SK-N-SH (cell line): ENCODE results near the gene CCNC. TPM values are rescaled to one million over a fixed set of nuclear protein-coding genes. Genes with fewer than 3 reads are reported as not detected.

ENCODE experiments used
- CTCF ChIA-PET: fragments of 300-600, 350-600 bp; formaldehyde crosslinking; extraction: SDS; loops from one replicate; lab custom pipeline; 2021; lab: Yijun Ruan, JAX
- POLR2A ChIA-PET: fragments of 350-600 bp; sonication (Branson Sonifier 250); formaldehyde crosslinking; extraction: SDS; loops from one replicate; lab custom pipeline; 2020; ENCODE audit warnings: antibody characterized with exemption, inconsistent platforms; lab: Yijun Ruan, JAX
- DNase-seq: peaks from one replicate; pipeline ENCODE4 v3.0.0; 2012
- H2AFZ ChIP-seq: fragments of 200-600 bp; sonication (generic); 2 replicates; pipeline ENCODE4 v1.8.1; 2016; ENCODE audit warnings: antibody characterized with exemption, mild to moderate bottlenecking, low read depth
- H3F3A ChIP-seq: fragments of 200-600 bp; sonication (generic); replicated peaks from 2 replicates; pipeline ENCODE3; 2016; ENCODE audit warnings: antibody characterized with exemption, mild to moderate bottlenecking; ENCODE audit not compliant: insufficient read depth
- H3K27ac ChIP-seq, 2 experiments: fragments of 200-500 bp in 1 of 2; fragments of 200-600 bp in 1 of 2; sonication (Bioruptor generic) in 1 of 2; sonication (generic), shearing (Covaris generic) in 1 of 2; 2 replicates each; pipeline versions ENCODE4 v1.5.1 to v1.6.1; 2014 to 2016; ENCODE audit warnings: low read depth in 2 of 2, inconsistent platforms in 1 of 2, low read length in 1 of 2, mild to moderate bottlenecking in 1 of 2, mixed read lengths in 1 of 2
- H3K27me3 ChIP-seq: fragments of 200-600 bp; sonication (generic), shearing (Covaris generic); 2 replicates; pipeline ENCODE4 v1.6.1; 2016; ENCODE audit warnings: mixed run types; ENCODE audit not compliant: insufficient read depth
- H3K36me3 ChIP-seq, 2 experiments: fragments of 200-500 bp in 1 of 2; fragments of 200-600 bp in 1 of 2; sonication (Bioruptor generic) in 1 of 2; sonication (generic) in 1 of 2; replicated peaks in 1 of 2; 2 replicates each; pipeline versions ENCODE3 to v1.5.1; 2014 to 2016; ENCODE audit warnings: low read length in 1 of 2, mild to moderate bottlenecking in 1 of 2; ENCODE audit not compliant: insufficient read depth in 2 of 2, control insufficient read depth in 1 of 2
- H3K4me1 ChIP-seq, 2 experiments: fragments of 200-500 bp in 1 of 2; fragments of 200-600 bp in 1 of 2; sonication (Bioruptor generic) in 1 of 2; sonication (generic), shearing (Covaris generic) in 1 of 2; 2 replicates each; pipeline versions ENCODE4 v1.5.1 to v1.6.1; 2014 to 2016; ENCODE audit warnings: low read depth in 1 of 2, low read length in 1 of 2, mixed run types in 1 of 2; ENCODE audit not compliant: insufficient read depth in 2 of 2, control insufficient read depth in 1 of 2
- H3K4me2 ChIP-seq: fragments of 200-600 bp; sonication (generic), shearing (Covaris generic); 2 replicates; pipeline ENCODE4 v1.6.1; 2017; ENCODE audit warnings: mixed run types
- H3K4me3 ChIP-seq, 2 experiments: fragments of 200-500 bp in 1 of 2; fragments of 200-600 bp in 1 of 2; sonication (Bioruptor generic) in 1 of 2; sonication (generic), shearing (Covaris generic) in 1 of 2; 2 replicates each; pipeline versions ENCODE4 v1.5.1 to v1.8.1; 2014 to 2016; ENCODE audit warnings: low read depth in 2 of 2, inconsistent platforms in 1 of 2, low read length in 1 of 2, mild to moderate bottlenecking in 1 of 2, mixed read lengths in 1 of 2, moderate library complexity in 1 of 2
- H3K79me2 ChIP-seq: fragments of 200-600 bp; sonication (generic); 2 replicates; pipeline ENCODE4 v1.8.1; 2017; ENCODE audit warnings: mild to moderate bottlenecking; ENCODE audit not compliant: insufficient read depth
- H3K9ac ChIP-seq: fragments of 200-600 bp; sonication (generic); 2 replicates; pipeline ENCODE4 v1.6.1; 2017; ENCODE audit warnings: mixed run types
- H3K9me2 ChIP-seq: fragments of 200-600 bp; sonication (generic); 2 replicates; pipeline ENCODE4 v1.6.1; 2017; ENCODE audit warnings: mixed run types
- H3K9me3 ChIP-seq: fragments of 200-600 bp; sonication (generic); 2 replicates; pipeline ENCODE4 v1.6.1; 2017; ENCODE audit warnings: mixed run types, mild to moderate bottlenecking, moderate library complexity
- H4K20me1 ChIP-seq: fragments of 200-600 bp; sonication (generic); 2 replicates; pipeline ENCODE4 v1.6.1; 2017; ENCODE audit warnings: mild to moderate bottlenecking, mixed run types; ENCODE audit not compliant: insufficient read depth
- CHD2 ChIP-seq: fragments of 150-350 bp; IDR thresholded peaks from 2 replicates; pipeline ENCODE4 v1.6.1; 2018; ENCODE audit warnings: low read length; ENCODE audit not compliant: partially characterized antibody
- ELF1 ChIP-seq: IDR thresholded peaks from 2 replicates; pipeline ENCODE4 v1.4.0; 2012
- EP300 ChIP-seq, 2 experiments: IDR thresholded peaks; 2 replicates each; pipeline versions ENCODE4 v1.4.0 to v1.6.1; 2012; ENCODE audit warnings: borderline replicate concordance in 1 of 2, low read depth in 1 of 2, low read length in 1 of 2
- EZH2phosphoT487 ChIP-seq: fragments of 200-600 bp; sonication (generic); IDR thresholded peaks from 2 replicates; pipeline ENCODE4 v1.6.1; 2017; ENCODE audit warnings: low read depth, mixed run types, mild to moderate bottlenecking, antibody characterized with exemption, moderate library complexity, borderline replicate concordance
- FOSL2 ChIP-seq: IDR thresholded peaks from 2 replicates; pipeline ENCODE4 v1.4.0; 2012; ENCODE audit warnings: low read depth, mild to moderate bottlenecking, moderate library complexity, borderline replicate concordance
- GATA2 ChIP-seq: sonication (generic); formaldehyde crosslinking; IDR thresholded peaks from 2 replicates; pipeline ENCODE4 v1.5.0; 2020; ENCODE audit warnings: mild to moderate bottlenecking, missing genetic modification reagents
- MEF2A ChIP-seq: IDR thresholded peaks from 2 replicates; pipeline ENCODE4 v1.4.0; 2012; ENCODE audit warnings: low read depth, borderline replicate concordance
- RAD21 ChIP-seq: IDR thresholded peaks from 2 replicates; pipeline ENCODE4 v1.6.1; 2012; ENCODE audit warnings: mild to moderate bottlenecking, low read length
- RCOR1 ChIP-seq: fragments of 150-350 bp; IDR thresholded peaks from 2 replicates; pipeline ENCODE4 v1.6.1; 2017; ENCODE audit warnings: antibody characterized with exemption, low read length
- RXRA ChIP-seq: IDR thresholded peaks from 2 replicates; pipeline ENCODE4 v1.4.0; 2012; ENCODE audit warnings: low read depth, mild to moderate bottlenecking, borderline replicate concordance
- SIN3A ChIP-seq: IDR thresholded peaks from 2 replicates; pipeline ENCODE4 v1.6.1; 2012; ENCODE audit warnings: low read depth, mild to moderate bottlenecking, low read length, moderate library complexity, borderline replicate concordance
- TEAD4 ChIP-seq: IDR thresholded peaks from 2 replicates; pipeline ENCODE4 v1.4.0; 2012; ENCODE audit warnings: mild to moderate bottlenecking, borderline replicate concordance; ENCODE audit not compliant: insufficient read depth
- YY1 ChIP-seq: IDR thresholded peaks from 2 replicates; pipeline ENCODE4 v1.4.0; 2012; ENCODE audit warnings: low read depth, mild to moderate bottlenecking
- WGBS: methylation state at CpG from one replicate; pipeline ENCODE4 v1.1.6; 2017; ENCODE audit warnings: low lambda C conversion rate; 5-methylcytosine and 5-hydroxymethylcytosine counted together
- polyA plus RNA-seq, 3 experiments: library from polyadenylated mRNA; depleted of rRNA; stranded (reverse); fragments of >200 nt; gene quantifications; 2 replicates each; pipeline ENCODE4 v1.2.3, GENCODE V29; 2012
- TF ChIP-seq, protein P1 (sequence below): fragments of 150-350 bp; IDR thresholded peaks from 2 replicates; pipeline ENCODE4 v1.6.1; 2016; ENCODE audit warnings: mild to moderate bottlenecking, low read depth, low read length
- TF ChIP-seq, protein P2 (sequence below): IDR thresholded peaks from 2 replicates; pipeline ENCODE4; 2012

CCNC gene
- polyA plus RNA-seq, 1 of the 3 experiments (the other 2 are of a cell fraction) = 16.0 TPM

DNA sequence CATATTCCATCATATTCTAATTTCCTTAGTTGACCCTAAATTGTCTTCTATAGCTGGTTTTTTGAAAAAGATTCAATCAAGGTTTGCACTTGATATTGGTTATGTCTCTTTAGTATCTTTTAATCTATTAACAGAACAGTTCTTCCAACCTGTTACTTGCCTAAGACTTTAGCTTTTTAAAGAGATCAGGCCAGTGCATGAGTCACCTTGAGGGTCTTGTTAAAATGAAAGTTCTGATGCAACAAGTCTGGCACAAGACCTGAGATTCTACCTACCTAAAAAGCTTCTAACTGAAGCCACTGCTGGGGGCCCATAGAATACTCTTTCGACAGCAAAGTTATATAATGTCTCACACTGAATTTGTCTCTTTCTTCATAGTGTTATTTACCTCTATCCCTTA lies 56.4 kb downstream of the CCNC start:
- peaks cover 48% of the 10 kb centered on the region for H3K79me2 ChIP-seq
- 96% methylated on average over 1 of the region's 1 CpG for WGBS
- H2AFZ ChIP-seq = no peak overlapping the region

GRCh38 chr6:99507648-99508047 lies 60.8 kb downstream of the CCNC start:
- Histone ChIP-seq H3K4me2 (no peak overlapping the region), H3F3A (no peaks in the 10 kb centered on the region), H3K36me3 (peaks cover 23 to 42% of the 10 kb centered on the region in 2 experiments), H4K20me1 (no peaks in the 10 kb centered on the region), H3K4me1 (peaks cover 0 to 2% of the 10 kb centered on the region in 2 experiments; a peak in 1 of 4 replicates), H3K9ac (no peak overlapping the region), H2AFZ (no peak overlapping the region), H3K9me3 (no peaks in the 10 kb centered on the region), H3K27me3 (no peaks in the 10 kb centered on the region), H3K27ac (no peak overlapping the region), H3K79me2 (peaks cover 26% of the 10 kb centered on the region), H3K4me3 (no peak overlapping the region), H3K9me2 (no peaks in the 10 kb centered on the region)
- POLR2A ChIA-PET = no interaction called here
- 97% methylated on average over 3 of the region's 3 CpGs for WGBS
- DNase-seq = no peak
- CTCF ChIA-PET = no interaction called here
- no peak for TF ChIP-seq RXRA

More for the DNA sequence above, 56.4 kb downstream of the CCNC start:
- Histone ChIP-seq H3K9ac (no peak overlapping the region), H3K9me2 (no peaks in the 10 kb centered on the region), H4K20me1 (no peaks in the 10 kb centered on the region)
- POLR2A ChIA-PET = no interaction called here
- no peak for DNase-seq
- CTCF ChIA-PET = interaction anchor here (1.2 to 2.0 kb wide), 5 partner anchors 12 to 101 kb away, joined by 3 to 5 read pairs (median 4); no protein-coding TSS in a partner anchor
- TF ChIP-seq GATA2 (CRISPR knock-in tag) (no peak), FOSL2 (no peak), CHD2 (no peak), MEF2A (no peak), ELF1 (no peak), SIN3A (no peak), EP300 (IDR thresholded peaks at IDR 0.05; ENCODE audit: borderline replicate concordance in 1 of 2, low read depth in 1 of 2, low read length in 1 of 2) (no peak), RCOR1 (no peak), TEAD4 (no peak), EZH2phosphoT487 (no peak), YY1 (no peak), RAD21 (no peak), RXRA (no peak)
- TF ChIP-seq, protein P1, sequence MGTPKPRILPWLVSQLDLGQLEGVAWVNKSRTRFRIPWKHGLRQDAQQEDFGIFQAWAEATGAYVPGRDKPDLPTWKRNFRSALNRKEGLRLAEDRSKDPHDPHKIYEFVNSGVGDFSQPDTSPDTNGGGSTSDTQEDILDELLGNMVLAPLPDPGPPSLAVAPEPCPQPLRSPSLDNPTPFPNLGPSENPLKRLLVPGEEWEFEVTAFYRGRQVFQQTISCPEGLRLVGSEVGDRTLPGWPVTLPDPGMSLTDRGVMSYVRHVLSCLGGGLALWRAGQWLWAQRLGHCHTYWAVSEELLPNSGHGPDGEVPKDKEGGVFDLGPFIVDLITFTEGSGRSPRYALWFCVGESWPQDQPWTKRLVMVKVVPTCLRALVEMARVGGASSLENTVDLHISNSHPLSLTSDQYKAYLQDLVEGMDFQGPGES = no peak
- TF ChIP-seq, protein P2, sequence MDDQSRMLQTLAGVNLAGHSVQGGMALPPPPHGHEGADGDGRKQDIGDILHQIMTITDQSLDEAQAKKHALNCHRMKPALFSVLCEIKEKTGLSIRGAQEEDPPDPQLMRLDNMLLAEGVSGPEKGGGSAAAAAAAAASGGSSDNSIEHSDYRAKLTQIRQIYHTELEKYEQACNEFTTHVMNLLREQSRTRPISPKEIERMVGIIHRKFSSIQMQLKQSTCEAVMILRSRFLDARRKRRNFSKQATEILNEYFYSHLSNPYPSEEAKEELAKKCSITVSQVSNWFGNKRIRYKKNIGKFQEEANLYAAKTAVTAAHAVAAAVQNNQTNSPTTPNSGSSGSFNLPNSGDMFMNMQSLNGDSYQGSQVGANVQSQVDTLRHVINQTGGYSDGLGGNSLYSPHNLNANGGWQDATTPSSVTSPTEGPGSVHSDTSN = no peak
- TF ChIP-seq, all 33 proteins: peak for 0
- H3K4me2 ChIP-seq = no peak overlapping the region
- H3K9me3 ChIP-seq = no peaks in the 10 kb centered on the region
- no peaks in the 10 kb centered on the region for H3K27me3 ChIP-seq
- no peak overlapping the region for H3K4me3 ChIP-seq
- H3K4me1 ChIP-seq = peaks cover 8 to 10% of the 10 kb centered on the region in 2 experiments; a peak in 3 of 4 replicates
- H3K27ac ChIP-seq = no peak overlapping the region
- H3F3A ChIP-seq = peaks cover 13% of the 10 kb centered on the region
- H3K36me3 ChIP-seq = peaks cover 12 to 17% of the 10 kb centered on the region in 2 experiments
